Upper lobe of right lung (tissue), 1 donor: ENCODE measurements around the gene PTGES3L. TPM values are rescaled to one million over a fixed set of nuclear protein-coding genes. Genes with fewer than 3 reads are reported as not detected.
A peak's percentile ranks its signal among the peaks of the same experiment; 100 is the strongest.

Source experiments
- ATAC-seq: fragments of 200-7000 bp; cut with Tn5 transposase; one replicate; pipeline ENCODE4 v1.9.1; 2020; ENCODE audit warnings: mild to moderate bottlenecking, moderate library complexity
- DNase-seq: peaks from one replicate; pipeline ENCODE4 v3.0.0-alpha.2; 2020
- H3K27ac ChIP-seq: fragments of 200-600 bp; one replicate; pipeline ENCODE4 v1.8.0; 2022
- H3K27me3 ChIP-seq: fragments of 200-600 bp; one replicate; pipeline ENCODE4 v1.8.0; 2022; ENCODE audit warnings: mild to moderate bottlenecking
- H3K36me3 ChIP-seq: fragments of 200-600 bp; one replicate; pipeline ENCODE4 v1.8.0; 2022
- H3K4me1 ChIP-seq: fragments of 200-600 bp; one replicate; pipeline ENCODE4 v1.8.0; 2022
- H3K4me3 ChIP-seq: fragments of 200-600 bp; one replicate; pipeline ENCODE4 v1.8.0; 2022; ENCODE audit warnings: mild to moderate bottlenecking
- H3K9me3 ChIP-seq: fragments of 200-600 bp; one replicate; pipeline ENCODE4 v1.8.0; 2022
- CTCF ChIP-seq: fragments of 200-600 bp; IDR thresholded peaks from one replicate; pipeline ENCODE4 v1.8.0; 2022; ENCODE audit warnings: antibody characterized with exemption
- intact Hi-C: fragments of 100-400 bp; cut with DNase I; formaldehyde crosslinking; loops from one replicate; pipeline ENCODE4 v1.11.0; 2022
- total RNA-seq: library from RNA; stranded (reverse); fragmentation: NEBNext Ultra II Directional; extraction: Animal tissue kit (Norgen Biotek cat#: 25700); gene quantifications from one replicate; pipeline ENCODE4 v1.2.1, GENCODE V29; 2021
- donor health status: DM: no; HTN: yes; CAD: no; lungs with severe emphysema.

PTGES3L gene
- total RNA-seq, 1 donor from 2014 or later = 0.38 TPM

GRCh38 chr17:42964161-42964932, 15.5 kb downstream of the PTGES3L start, which contains the start of gene AARSD1:
AARSD1 (minus strand) TSS chr17:42964454; CDS start chr17:42964440, 14 bp downstream.
- ATAC-seq = peak; percentile 99

DNA sequence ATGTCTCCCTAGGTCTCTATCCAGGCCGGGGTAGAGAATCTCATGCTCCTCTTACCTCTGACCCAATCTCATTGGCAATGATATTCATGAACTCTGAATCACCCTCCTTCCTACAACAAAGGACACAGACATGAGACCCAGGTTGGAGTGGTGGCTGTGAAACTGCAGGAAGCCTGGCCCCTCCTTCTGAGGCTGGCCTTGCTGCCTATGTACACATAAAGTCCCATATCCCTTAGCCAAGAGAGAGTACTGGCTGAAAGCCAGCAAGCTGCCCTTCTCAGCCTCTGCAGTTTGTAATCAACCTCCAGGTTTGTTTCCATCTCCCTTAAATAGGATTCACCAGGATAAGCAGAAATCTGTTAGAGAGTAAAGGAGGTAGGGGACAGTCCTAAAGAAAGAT, 26.2 kb downstream of the PTGES3L start:
- H3K4me3 ChIP-seq = no peak overlapping the region
- H3K27me3 ChIP-seq = no peaks in the 10 kb centered on the region
- H3K27ac ChIP-seq = no peak overlapping the region
- TF ChIP-seq CTCF = no peak
- peaks cover 90% of the 10 kb centered on the region for H3K36me3 ChIP-seq
- H3K4me1 ChIP-seq = no peaks in the 10 kb centered on the region
- DNase-seq (no peak), ATAC-seq (no peak)
- no peaks in the 10 kb centered on the region for H3K9me3 ChIP-seq
- intact Hi-C loops = no loop called here

More at GRCh38 chr17:42964161-42964932, 15.5 kb downstream of the PTGES3L start, which contains the start of gene AARSD1:
- intact Hi-C loops = no loop called here
- Histone ChIP-seq H3K9me3 (no peaks in the 10 kb centered on the region), H3K27ac (peak within 1 kb of the TSS; percentile 85), H3K36me3 (peaks cover 33% of the 10 kb centered on the region), H3K4me1 (peaks cover 5% of the 10 kb centered on the region), H3K4me3 (peak within 1 kb of the TSS; percentile 76), H3K27me3 (no peaks in the 10 kb centered on the region)
- DNase-seq = peak; percentile 96
- no peak for TF ChIP-seq CTCF

- H3K4me1 ChIP-seq = no peaks in the 10 kb centered on the region
- DNase-seq (no peak), ATAC-seq (no peak)
- peaks cover 68% of the 10 kb centered on the region for H3K36me3 ChIP-seq
- intact Hi-C loops = no loop called here
- no peak for TF ChIP-seq CTCF
- H3K27me3 ChIP-seq = no peaks in the 10 kb centered on the region
- H3K4me3 ChIP-seq = no peak overlapping the region
- H3K9me3 ChIP-seq = no peaks in the 10 kb centered on the region
- no peak overlapping the region for H3K27ac ChIP-seq
These were observed 29.7 kb downstream of the PTGES3L start for GRCh38 chr17:42950044-42950783.

DNA sequence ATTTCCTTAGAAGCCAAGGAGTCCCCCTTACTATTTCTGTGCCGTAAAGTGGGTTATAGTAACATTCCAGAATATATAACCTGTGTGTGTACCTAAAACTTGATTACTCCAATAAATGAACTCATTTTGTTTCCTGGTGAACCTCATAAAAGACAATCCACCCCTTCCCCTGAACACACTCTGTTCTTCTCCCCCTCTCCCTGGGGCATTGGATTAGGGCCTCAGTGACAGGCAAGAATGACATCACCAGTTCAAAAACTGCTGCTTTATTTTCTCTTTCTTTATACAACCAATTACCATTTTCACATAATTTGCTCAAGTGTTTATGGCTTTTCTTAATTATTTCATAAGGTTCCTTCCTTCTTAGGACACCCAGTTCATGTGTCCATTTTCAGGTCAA, 33.1 kb downstream of the PTGES3L start:
- intact Hi-C loops = no loop called here
- Histone ChIP-seq H3K27ac (no peak overlapping the region), H3K9me3 (no peaks in the 10 kb centered on the region), H3K4me3 (no peak overlapping the region), H3K4me1 (no peaks in the 10 kb centered on the region), H3K27me3 (no peaks in the 10 kb centered on the region), H3K36me3 (peaks cover 34% of the 10 kb centered on the region)
- DNase-seq (no peak), ATAC-seq (no peak)
- TF ChIP-seq CTCF = no peak

DNA sequence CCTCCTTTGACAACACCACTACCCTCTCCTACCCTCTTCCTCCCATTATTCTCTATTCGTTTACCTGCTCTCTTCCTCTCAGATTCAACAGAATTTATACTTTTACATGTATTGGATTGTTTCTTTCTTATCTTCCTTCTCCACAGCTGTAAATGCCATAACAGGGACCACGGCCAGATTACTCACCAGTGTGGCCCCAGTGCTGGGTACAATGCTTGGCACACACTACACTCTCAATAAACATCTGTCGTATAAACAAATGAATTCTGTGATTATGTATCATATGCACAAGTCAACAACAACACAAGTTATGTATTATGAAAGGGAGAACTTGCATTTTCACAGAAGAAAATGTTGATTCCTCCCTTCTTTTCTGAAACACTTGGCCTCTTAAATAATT, 35.7 kb downstream of the PTGES3L start:
- no peaks in the 10 kb centered on the region for H3K4me1 ChIP-seq
- H3K27me3 ChIP-seq = peaks cover 4% of the 10 kb centered on the region
- no peak for TF ChIP-seq CTCF
- intact Hi-C loops = no loop called here
- no peak overlapping the region for H3K4me3 ChIP-seq
- DNase-seq (no peak), ATAC-seq (no peak)
- no peaks in the 10 kb centered on the region for H3K9me3 ChIP-seq
- H3K27ac ChIP-seq = no peak overlapping the region
- H3K36me3 ChIP-seq = peaks cover 8% of the 10 kb centered on the region
